ENCODE measurements around the gene GCA. TPM values are rescaled to one million over a fixed set of nuclear protein-coding genes. Genes with fewer than 3 reads are reported as not detected.

GCA gene
- total and polyA plus RNA-seq, 2 of the 8 experiments (the other 6 are each of a cell fraction or from before 2014, with no cell fraction given), result 37.4 to 42.0 TPM

- no peak overlapping the region for H2BK5ac ChIP-seq (ENCODE audit: low read depth, low read length)
- H4K5ac ChIP-seq (ENCODE audit: insufficient read length, low read depth, low read length), result no peak overlapping the region
- TF ChIP-seq KDM5A (IDR thresholded peaks at IDR 0.05; ENCODE audit: low read length), result no peak
- no peak for TF ChIP-seq EZH2 (IDR thresholded peaks at IDR 0.05; ENCODE audit: low read depth, low read length, severe bottlenecking)
- TF ChIP-seq SIN3A (conservative IDR thresholded peaks at IDR 0.05 in 1 of 2, IDR thresholded peaks at IDR 0.05 in 1 of 2; ENCODE audit: low read depth in 1 of 2, low read length in 2 of 2), result no peak
- TF ChIP-seq BCL11A (IDR thresholded peaks at IDR 0.05; ENCODE audit: low read depth in 2 of 2, low read length in 2 of 2), result no peak
- no peak for TF ChIP-seq CBX5 (IDR thresholded peaks at IDR 0.05; ENCODE audit: low read depth, low read length)
- no peak for TF ChIP-seq RAD21 (IDR thresholded peaks at IDR 0.05 in 1 of 2, conservative IDR thresholded peaks at IDR 0.05 in 1 of 2; ENCODE audit: low read depth in 2 of 2, low read length in 2 of 2)
- no peak for TF ChIP-seq YY1 (IDR thresholded peaks at IDR 0.05; ENCODE audit: low read depth, low read length)
- no peak for TF ChIP-seq POLR2A (IDR thresholded peaks at IDR 0.05; ENCODE audit: control extremely low read depth in 1 of 2, low read depth in 2 of 2, low read length in 2 of 2)
- no peak for TF ChIP-seq RFX5 (IDR thresholded peaks at IDR 0.05; ENCODE audit: borderline replicate concordance, low read depth, low read length)
- no peak for TF ChIP-seq POLR2AphosphoS5 (IDR thresholded peaks at IDR 0.05; ENCODE audit: low read depth, low read length)
- TF ChIP-seq SIRT6 (IDR thresholded peaks at IDR 0.05; ENCODE audit: low read length), result no peak
- TF ChIP-seq TAF1 (IDR thresholded peaks at IDR 0.05; ENCODE audit: low read depth, low read length), result no peak
- H2BK15ac ChIP-seq (ENCODE audit: low read length), result no peak overlapping the region
- no peak overlapping the region for H2BK120ac ChIP-seq (replicated peaks; ENCODE audit: low read depth, low read length)
- no peak overlapping the region for H2AK5ac ChIP-seq (ENCODE audit: low read depth, low read length)
- no peak overlapping the region for H4K8ac ChIP-seq (ENCODE audit: extremely low read depth, insufficient read depth, low read length)
- H3K23me2 ChIP-seq (ENCODE audit: low read depth, low read length), result 0 out of 2 replicates have a peak, but pooled peaks cover 2% of the 10 kb centered on the region
- no peak overlapping the region for H2BK12ac ChIP-seq (ENCODE audit: low read depth, low read length)
- no peak overlapping the region for H3K9ac ChIP-seq (replicated peaks in 1 of 4; ENCODE audit: extremely low read depth in 1 of 4, low read depth in 3 of 4, low read length in 3 of 4)
- H3K27me3 ChIP-seq (replicated peaks in 1 of 4; ENCODE audit: control insufficient read depth in 3 of 4, extremely low read depth in 1 of 4, insufficient read depth in 3 of 4, low read length in 3 of 4), result no peaks in the 10 kb centered on the region
- H3K4me2 ChIP-seq (ENCODE audit: insufficient read depth in 1 of 2, low read depth in 2 of 2, low read length in 2 of 2), result peak overlapping the region in 1 of 2 experiments; percentile 70; a peak in 1 of 4 replicates
- no peak overlapping the region for H4K91ac ChIP-seq (replicated peaks; ENCODE audit: insufficient read length, low read length)
- H3K4ac ChIP-seq (replicated peaks; ENCODE audit: insufficient read length, low read depth, low read length), result no peak overlapping the region
- H3K36me3 ChIP-seq (ENCODE audit: control insufficient read depth in 2 of 4, insufficient read depth in 4 of 4, low read length in 3 of 4), result no peaks in the 10 kb centered on the region
- no peak overlapping the region for H3K27ac ChIP-seq (ENCODE audit: low read depth, low read length)
- H3K18ac ChIP-seq (ENCODE audit: extremely low read depth, low read length), result no peak overlapping the region
- CTCF ChIA-PET (ENCODE audit: partially characterized antibody), result interaction anchor here (1.1 to 2.6 kb wide), 3 partner anchors 8 to 454 kb away, joined by 4 to 14 read pairs (median 4); no protein-coding TSS in a partner anchor
- WGBS, 2 experiments (ENCODE audit: extremely low coverage in 1 of 2, insufficient coverage in 1 of 2, insufficient read length in 1 of 2, insufficient replicate concordance in 2 of 2, low coverage in 1 of 2, low lambda C conversion rate in 2 of 2, missing lambda C conversion rate in 1 of 2), result 86% methylated on average over 2 of the region's 2 CpGs; no CpG with 5 or more reads in 1 of the 2 experiments
- no peak overlapping the region for H2AFZ ChIP-seq (ENCODE audit: low read length)
- H3K56ac ChIP-seq (replicated peaks; ENCODE audit: insufficient read length, low read depth, low read length), result no peak overlapping the region
- DNase-seq (ENCODE audit: low read depth in 1 of 2, low spot score in 2 of 2) (no peak), FAIRE-seq (no peak)
- no peak overlapping the region for H3K14ac ChIP-seq (ENCODE audit: insufficient read length)
- H4K20me1 ChIP-seq (replicated peaks in 1 of 2; ENCODE audit: control insufficient read depth in 1 of 2, insufficient read depth in 2 of 2, low read length in 2 of 2), result no peaks in the 10 kb centered on the region
- no peaks in the 10 kb centered on the region for H3K79me1 ChIP-seq (ENCODE audit: low read depth, low read length)
- H3K79me2 ChIP-seq (ENCODE audit: control insufficient read depth in 1 of 2, insufficient read depth in 2 of 2, low read length in 2 of 2), result peaks cover 0 to 33% of the 10 kb centered on the region in 2 experiments; a peak in 3 of 4 replicates
- POLR2A ChIA-PET (ENCODE audit: partially characterized antibody), result no interaction called here
- peaks cover 0 to 2% (median 0%) of the 10 kb centered on the region in 4 experiments; a peak in 3 of 7 replicates for H3K4me1 ChIP-seq (replicated peaks in 1 of 4; ENCODE audit: control insufficient read depth in 3 of 4, insufficient read depth in 4 of 4, low read length in 3 of 4)
- no peak overlapping the region for H3K4me3 ChIP-seq (ENCODE audit: extremely low read depth in 1 of 4, insufficient read depth in 2 of 4, low read depth in 3 of 4, low read length in 4 of 4)
- H3K23ac ChIP-seq (ENCODE audit: insufficient read length), result no peak overlapping the region
- H2BK20ac ChIP-seq (ENCODE audit: low read length), result no peak overlapping the region
- H3K9me3 ChIP-seq (ENCODE audit: insufficient read depth in 2 of 2, low read depth in 1 of 2, low read length in 1 of 2), result no peaks in the 10 kb centered on the region
These were observed 1.1 kb upstream of the GCA start for GRCh38 chr2:162342841-162343240.

All from H1 (cell line).